Subcutaneous adipose tissue (tissue), 4 donors: ENCODE measurements around the gene RGPD8. TPM values are rescaled to one million over a fixed set of nuclear protein-coding genes. Genes with fewer than 3 reads are reported as not detected.

Source experiments
- CTCF ChIP-seq: fragments of 450-650 bp; IDR thresholded peaks from one replicate; pipeline ENCODE4 v1.5.1; 2016; ENCODE audit warnings: low read depth, mild to moderate bottlenecking, control low read depth, antibody characterized with exemption, moderate library complexity
- total RNA-seq, 4 donors: library from RNA; depleted of rRNA; stranded (reverse); fragments of >200 nt; gene quantifications; one replicate each; pipeline ENCODE4 v1.1.0, GENCODE V29; 2016

Gene RGPD8
- total RNA-seq, 4 donors from 2014 or later: 28.4 to 52.5 (median 40.4) TPM

DNA sequence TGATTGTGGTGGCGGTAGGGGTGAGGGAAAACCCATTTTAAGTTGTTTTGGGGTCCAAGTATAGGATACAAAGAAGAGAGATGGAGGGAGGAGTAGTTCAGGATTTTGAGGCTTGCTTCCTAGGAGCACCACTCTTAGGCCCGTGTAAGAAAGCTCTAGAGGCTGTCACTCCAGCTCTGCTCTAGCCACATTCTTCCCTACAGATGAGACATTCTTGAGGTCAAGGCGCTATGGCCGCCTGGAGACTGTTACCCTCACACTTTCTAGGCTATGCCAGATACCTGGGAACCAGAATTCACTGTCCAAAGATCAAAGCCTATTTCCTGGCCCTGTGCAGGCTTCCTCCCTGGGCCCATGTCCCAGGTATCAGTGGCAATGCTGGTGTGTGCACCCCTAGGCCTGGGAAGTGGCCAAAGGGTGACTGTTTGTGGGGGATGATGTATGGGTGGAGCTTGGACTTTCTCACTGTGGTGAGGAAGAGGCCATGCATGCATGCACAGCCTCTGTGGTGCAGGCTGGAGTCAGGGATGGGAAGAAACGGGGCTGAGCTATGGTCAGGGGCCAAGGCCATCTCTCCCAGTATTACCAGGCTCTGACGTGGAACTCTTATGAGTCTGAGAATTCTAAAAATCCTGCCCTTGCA, 41.5 kb upstream of the RGPD8 start:
- TF ChIP-seq CTCF: no peak

DNA sequence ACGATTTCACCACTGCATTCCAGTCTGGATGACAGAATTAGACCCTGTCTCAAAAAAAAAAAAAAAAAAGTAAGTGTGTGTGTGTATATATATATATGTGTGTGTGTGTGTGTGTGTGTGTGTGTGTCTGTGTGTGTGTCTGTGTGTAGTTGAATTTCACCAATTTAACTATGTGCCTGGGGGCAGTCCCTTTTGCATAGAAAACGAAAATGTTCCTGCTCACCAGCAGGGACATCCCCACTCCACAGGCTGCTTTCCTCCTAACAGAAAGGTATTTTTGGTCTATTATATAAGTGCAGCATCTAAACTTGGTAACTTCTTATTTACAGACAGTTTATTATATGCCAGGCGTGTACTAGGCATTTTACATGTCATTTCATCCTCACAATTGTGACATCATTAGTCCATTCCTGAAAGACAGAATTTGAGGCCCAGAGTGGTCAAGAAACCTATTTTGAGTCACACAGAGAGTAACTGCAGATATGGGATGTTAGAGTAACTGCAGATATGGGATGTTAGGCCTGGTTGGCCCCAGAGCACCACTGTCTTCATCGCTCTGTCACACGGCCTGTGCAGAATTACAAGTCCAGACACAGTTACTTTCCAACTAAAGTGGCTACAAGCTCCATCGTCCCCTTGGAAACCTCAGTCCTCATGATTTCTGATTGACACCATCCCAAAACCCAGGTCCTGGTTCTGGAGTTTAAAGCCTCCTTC, 39.3 kb upstream of the RGPD8 start:
- no peak for TF ChIP-seq CTCF

GRCh38 chr2:112465382-112465781, 31.9 kb upstream of the RGPD8 start:
- TF ChIP-seq CTCF: no peak

DNA sequence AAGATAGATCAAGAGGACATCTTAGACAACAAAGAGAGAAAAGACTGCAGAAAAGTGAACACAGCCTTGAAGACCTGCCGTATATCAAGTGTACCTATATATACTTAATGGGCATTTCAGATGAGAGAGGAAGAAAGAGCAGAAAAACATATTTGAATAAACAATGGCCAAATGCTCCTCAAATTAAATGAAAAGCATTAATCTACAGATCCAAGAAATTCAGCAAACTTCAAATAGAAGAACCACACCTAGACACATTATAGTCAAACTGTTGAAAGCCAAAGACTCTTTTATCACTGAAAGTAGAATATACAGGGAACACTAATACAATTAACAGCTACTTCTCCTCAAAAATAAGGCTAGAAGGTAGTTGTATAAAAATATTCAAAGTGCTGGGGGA, 29.8 kb upstream of the RGPD8 start:
- no peak for TF ChIP-seq CTCF

DNA sequence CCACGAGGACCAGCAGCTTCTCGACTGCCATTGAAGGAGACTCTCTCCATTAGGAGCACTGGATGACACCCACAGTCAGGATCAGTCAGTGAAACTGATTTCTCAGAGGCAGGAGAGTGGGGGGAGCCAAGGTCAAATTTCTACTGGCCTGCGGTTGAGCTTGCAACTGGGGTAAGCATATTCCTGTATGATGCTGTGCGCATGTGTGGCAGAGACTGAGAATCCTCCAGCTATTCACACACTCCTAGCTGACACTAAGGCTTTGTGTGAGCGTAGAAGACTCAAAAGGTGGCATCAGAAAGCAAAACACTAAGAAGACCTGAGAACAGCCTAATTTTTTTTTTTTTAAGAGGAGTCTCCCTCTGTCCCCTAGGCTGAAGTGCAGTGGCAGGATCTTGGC, 28.7 kb upstream of the RGPD8 start:
- no peak for TF ChIP-seq CTCF

DNA sequence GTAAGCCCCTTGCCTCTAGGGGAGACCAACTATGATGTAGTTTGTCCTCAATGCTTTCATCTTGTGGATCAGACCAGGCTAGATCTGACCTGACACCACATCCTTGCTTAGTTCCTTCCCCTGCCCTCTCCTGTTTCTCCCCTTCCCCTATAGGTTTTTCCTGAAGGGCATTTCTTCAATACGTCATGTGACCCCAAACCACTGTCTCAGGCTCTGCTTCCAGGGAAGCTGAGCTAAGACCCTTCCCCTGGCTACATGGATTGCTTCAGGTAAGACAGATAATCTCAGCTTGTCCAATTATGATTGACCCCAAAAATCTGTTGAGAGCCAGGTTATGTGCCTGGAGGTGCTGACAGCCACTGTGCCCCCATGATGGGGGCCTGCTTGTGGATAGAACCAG, 25.9 kb upstream of the RGPD8 start:
- TF ChIP-seq CTCF: no peak

DNA sequence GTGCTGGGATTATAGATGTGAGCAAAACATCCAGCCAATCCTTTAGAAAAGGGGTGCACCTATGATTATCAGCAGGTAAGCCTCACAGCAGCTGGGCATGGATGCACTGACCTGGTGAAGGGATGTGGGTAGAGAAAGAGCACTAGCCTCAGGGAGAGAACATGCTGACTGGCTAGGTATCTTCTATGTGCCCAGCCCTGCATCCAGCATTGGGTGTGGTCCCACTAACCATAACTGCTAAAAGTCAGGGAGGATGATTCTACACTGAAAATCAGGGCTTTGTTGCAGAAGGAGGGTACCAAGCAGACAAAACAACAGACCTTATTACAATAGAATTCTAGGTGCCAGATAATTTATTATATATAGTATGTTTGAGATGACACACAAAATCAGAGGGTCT, 21.1 kb upstream of the RGPD8 start:
- TF ChIP-seq CTCF: no peak
